ENCODE measurements around the gene NUDT5. TPM values are rescaled to one million over a fixed set of nuclear protein-coding genes. Genes with fewer than 3 reads are reported as not detected.

NUDT5 gene
- total RNA-seq: 65.4 and 66.7 TPM in 2 replicates

DNA sequence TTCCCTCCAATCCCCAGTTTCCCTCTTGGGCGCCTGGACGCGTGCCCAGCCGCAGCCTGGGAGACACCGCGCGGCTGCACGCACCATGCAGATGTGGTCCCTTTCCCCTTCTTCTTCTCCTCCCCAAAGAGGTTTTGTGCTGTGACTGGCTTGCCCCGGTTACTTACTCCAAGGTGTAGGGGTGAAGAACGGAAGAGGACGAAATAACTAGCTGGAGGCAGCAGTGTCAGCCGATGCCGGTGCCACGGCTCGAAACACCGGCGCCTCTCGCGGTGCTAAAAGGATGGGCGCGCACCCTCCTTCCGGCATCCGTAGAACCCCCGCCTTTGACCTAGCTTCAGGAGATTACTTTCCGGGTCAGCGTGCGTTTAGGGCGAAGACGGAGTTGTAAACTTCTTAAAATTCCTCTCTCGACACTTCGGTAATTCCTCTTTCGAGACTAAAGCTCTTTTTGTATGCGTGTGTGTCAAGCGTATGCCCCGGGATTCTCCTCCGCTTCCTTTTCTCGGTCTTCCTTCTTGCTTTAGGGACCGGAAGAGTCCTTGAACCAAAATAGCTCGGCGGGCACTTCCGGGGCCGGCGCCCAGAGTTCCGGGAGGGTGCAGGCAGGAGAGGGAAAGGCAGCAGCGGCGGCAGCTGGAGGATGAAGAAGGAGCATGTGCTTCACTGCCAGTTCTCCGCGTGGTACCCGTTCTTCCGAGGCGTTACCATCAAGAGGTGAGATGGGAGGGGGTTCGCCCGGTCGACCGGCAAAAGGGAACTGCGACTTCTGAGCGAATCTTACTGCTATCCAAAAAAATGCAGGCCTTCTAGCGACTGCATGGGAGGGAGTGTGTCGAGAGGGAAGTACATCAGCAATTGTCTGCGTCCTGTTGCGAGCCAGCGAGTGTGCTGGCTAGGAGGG lies at the start of gene NUDT5, which contains the start of gene CDC123:
Gene NUDT5, minus strand, starts transcription at position 289 of the 904 bp plus-strand sequence. CDS start 9,600 bp downstream, outside the sequence.
Gene CDC123, plus strand, starts transcription at position 586 of the 904 bp plus-strand sequence. Its CDS starts 58 bp downstream, at position 644.

DNA sequence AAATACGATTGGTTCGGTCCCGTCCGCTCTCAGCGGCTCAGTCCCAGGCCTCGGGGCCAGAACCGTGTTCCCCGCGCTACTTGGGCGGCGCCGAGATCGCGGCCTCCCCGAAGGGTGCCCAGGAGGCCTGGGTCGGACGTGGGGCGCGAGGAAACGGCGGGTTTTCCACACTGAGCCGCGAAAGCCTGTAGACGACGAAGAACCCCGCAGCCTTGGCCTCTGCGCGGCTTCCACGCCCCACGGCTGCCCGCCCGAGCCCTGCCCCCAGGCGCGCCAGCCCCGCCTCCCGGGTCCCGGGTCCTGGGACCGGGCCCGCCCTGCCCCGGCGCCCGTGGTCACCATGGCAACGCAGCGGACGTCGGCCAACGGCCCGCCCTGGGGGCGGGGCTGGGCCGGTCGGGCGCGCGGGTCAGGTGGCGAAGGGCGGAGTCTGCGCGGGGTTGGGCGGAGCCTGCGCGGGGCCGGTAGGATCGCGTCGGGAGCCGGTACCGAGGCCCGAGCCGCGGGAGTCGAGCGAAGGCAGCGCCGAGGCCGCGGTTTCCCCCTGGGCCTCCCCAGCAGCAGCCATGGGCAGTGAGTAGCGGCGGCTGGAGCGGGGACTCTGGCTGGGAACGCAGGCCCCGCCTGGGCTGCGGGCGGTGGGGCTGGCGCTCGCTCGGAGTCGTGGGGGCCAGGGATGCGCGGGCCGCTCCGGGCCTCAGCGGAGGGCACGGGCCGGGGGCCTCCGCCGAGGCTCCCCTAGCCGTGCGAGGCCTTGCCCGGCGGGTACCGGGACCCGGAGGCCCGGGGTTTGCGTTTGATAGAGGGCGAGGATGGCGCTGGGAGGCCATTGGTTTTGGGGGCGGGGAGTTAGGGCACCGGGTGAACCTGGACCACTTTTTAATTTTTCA lies 66.2 kb downstream of the NUDT5 start, which contains the start of gene SEC61A2:
Gene SEC61A2, plus strand, starts transcription at position 456 of the 890 bp plus-strand sequence. Its CDS starts 111 bp downstream, at position 567.

Small RNA genes lying within 50 kb of the gene (small RNA-seq; reads per million reads assigned to genes)
- gene MIR548AK (ENCODE audit: low replicate concordance) (not detected), gene RNU6-88P (ENCODE audit: low replicate concordance) (not detected)

Other genes with a start within 250 kb of the NUDT5 start
- 13.8 and 14.2 TPM in 2 replicates for gene UPF2, start 153.1 kb downstream of the NUDT5 start, total RNA-seq
- 34.6 and 36.4 TPM in 2 replicates for gene DHTKD1, start 126.9 kb downstream of the NUDT5 start, total RNA-seq
- gene SEC61A2, start 66.2 kb downstream of the NUDT5 start, total RNA-seq: 6.6 and 9.6 TPM in 2 replicates
- 113 and 119 TPM in 2 replicates for gene CDC123, start 297 bp upstream of the NUDT5 start, total RNA-seq
- 3.9 and 5.7 TPM in 2 replicates for gene CAMK1D, start 153.7 kb upstream of the NUDT5 start, total RNA-seq

Measured in placental pericyte (primary cell).